SK-N-SH treated with all-trans-retinoic acid at 6 μM for 48 hours (cell line): ENCODE results near the gene DTX3L.

ENCODE experiments used
- ATAC-seq: fragments of 200-7000 bp; cut with Tn5 transposase; 3 replicates; pipeline ENCODE4 v1.9.1; 2020; ENCODE audit warnings: mild to moderate bottlenecking, moderate library complexity
- ARNTL ChIP-seq: fragments of 450-650 bp; formaldehyde crosslinking; IDR thresholded peaks from 2 replicates; pipeline ENCODE4 v1.5.0; 2020; ENCODE audit warnings: low read depth, mild to moderate bottlenecking, moderate library complexity, borderline replicate concordance
- BACH2 ChIP-seq: fragments of 250-450 bp; sonication (Bioruptor Pico); IDR thresholded peaks from 2 replicates; pipeline ENCODE4 v1.9.0; 2021; ENCODE audit warnings: mild to moderate bottlenecking, borderline replicate concordance
- CSDC2 ChIP-seq: fragments of 250-450 bp; sonication (Bioruptor Pico); IDR thresholded peaks from 2 replicates; pipeline ENCODE4 v1.5.0; 2020; ENCODE audit warnings: mild to moderate bottlenecking, moderate library complexity
- ESRRG ChIP-seq: fragments of 250-450 bp; sonication (Bioruptor Pico); IDR thresholded peaks from 2 replicates; pipeline ENCODE4 v1.6.1; 2021; ENCODE audit warnings: mild to moderate bottlenecking
- GLIS3 ChIP-seq: fragments of 250-450 bp; sonication (Bioruptor Pico); IDR thresholded peaks from 2 replicates; pipeline ENCODE4 v1.5.0; 2020; ENCODE audit warnings: mild to moderate bottlenecking, moderate library complexity
- ISL1 ChIP-seq: fragments of 250-450 bp; sonication (Bioruptor Pico); IDR thresholded peaks from 2 replicates; pipeline ENCODE4 v2.1.2; 2022; ENCODE audit warnings: mild to moderate bottlenecking, moderate library complexity
- OSR1 ChIP-seq: fragments of 250-450 bp; sonication (Bioruptor Pico); IDR thresholded peaks from 2 replicates; pipeline ENCODE4 v1.8.0; 2022; ENCODE audit warnings: moderate library complexity, mild to moderate bottlenecking, inconsistent platforms
- POU6F1 ChIP-seq: fragments of 250-450 bp; sonication (Bioruptor Pico); IDR thresholded peaks from 2 replicates; pipeline ENCODE4 v1.8.0; 2021; ENCODE audit warnings: low read depth, mild to moderate bottlenecking, moderate library complexity, borderline replicate concordance
- PPARA ChIP-seq: fragments of 250-450 bp; sonication (Bioruptor Pico); IDR thresholded peaks from 2 replicates; pipeline ENCODE4 v1.5.0; 2020; ENCODE audit warnings: mild to moderate bottlenecking, borderline replicate concordance
- RARB ChIP-seq: fragments of 250-450 bp; sonication (Bioruptor Pico); IDR thresholded peaks from 2 replicates; pipeline ENCODE4 v1.8.0; 2021; ENCODE audit warnings: mild to moderate bottlenecking, moderate library complexity
- SNAI2 ChIP-seq: fragments of 250-450 bp; sonication (Bioruptor Pico); IDR thresholded peaks from 2 replicates; pipeline ENCODE4 v1.5.0; 2020; ENCODE audit warnings: mild to moderate bottlenecking, moderate library complexity
- TCF4 ChIP-seq: fragments of 250-450 bp; sonication (Bioruptor Pico); IDR thresholded peaks from 2 replicates; pipeline ENCODE4 v1.8.0; 2021; ENCODE audit warnings: mild to moderate bottlenecking, moderate library complexity, borderline replicate concordance
- TSHZ2 ChIP-seq: fragments of 250-450 bp; sonication (Bioruptor Pico); IDR thresholded peaks from 2 replicates; pipeline ENCODE4 v1.5.0; 2020; ENCODE audit warnings: mild to moderate bottlenecking, moderate library complexity
- ZC3H10 ChIP-seq: fragments of 250-450 bp; sonication (Bioruptor Pico); IDR thresholded peaks from 2 replicates; pipeline ENCODE4 v1.5.1; 2021; ENCODE audit warnings: mild to moderate bottlenecking, moderate library complexity
- ZFP3 ChIP-seq: fragments of 250-450 bp; sonication (Bioruptor Pico); IDR thresholded peaks from 2 replicates; pipeline ENCODE4 v1.5.0; 2020; ENCODE audit warnings: mild to moderate bottlenecking, moderate library complexity
- ZFP30 ChIP-seq: fragments of 450-650 bp; formaldehyde crosslinking; IDR thresholded peaks from 2 replicates; pipeline ENCODE4 v1.5.0; 2022; ENCODE audit warnings: mild to moderate bottlenecking, moderate library complexity
- ZNF565 ChIP-seq: fragments of 450-650 bp; formaldehyde crosslinking; conservative IDR thresholded peaks from 2 replicates; pipeline ENCODE4 v1.5.0; 2020; ENCODE audit warnings: low read depth, mild to moderate bottlenecking, moderate library complexity
- ZNF70 ChIP-seq: fragments of 450-650 bp; formaldehyde crosslinking; IDR thresholded peaks from 2 replicates; pipeline ENCODE4 v1.5.0; 2020; ENCODE audit warnings: mild to moderate bottlenecking, moderate library complexity
- ZNF8 ChIP-seq: fragments of 450-650 bp; formaldehyde crosslinking; IDR thresholded peaks from 2 replicates; pipeline ENCODE4 v1.5.0; 2020; ENCODE audit warnings: mild to moderate bottlenecking, moderate library complexity
- TF ChIP-seq, protein P1 (sequence below): fragments of 250-450 bp; sonication (Bioruptor Pico); IDR thresholded peaks from 2 replicates; pipeline ENCODE4 v1.5.1; 2020; ENCODE audit warnings: low read depth, mild to moderate bottlenecking, moderate library complexity
- TF ChIP-seq, protein P2 (sequence below): fragments of 250-450 bp; sonication (Bioruptor Pico); IDR thresholded peaks from 2 replicates; pipeline ENCODE4 v1.5.1; 2021; ENCODE audit warnings: mild to moderate bottlenecking, moderate library complexity

Gene DTX3L

DNA sequence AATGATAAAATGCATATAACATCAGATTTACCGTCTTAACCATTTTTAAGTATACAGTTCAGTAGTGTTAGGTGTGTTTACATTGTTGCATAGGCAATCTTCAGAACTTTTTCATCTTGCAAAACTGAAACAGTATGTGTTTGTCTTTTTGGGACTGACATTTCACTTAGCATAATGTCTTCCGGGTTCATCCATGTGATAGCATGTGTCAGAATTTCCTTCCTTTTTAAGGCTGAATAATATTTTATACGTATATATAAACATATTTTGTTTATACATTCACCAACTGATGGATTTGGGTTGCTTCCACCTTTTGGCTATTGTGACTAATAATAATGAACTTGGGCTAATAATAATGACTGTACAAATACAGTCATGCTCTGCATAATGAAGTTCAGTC lies 16.3 kb downstream of the DTX3L start:
- no peak for ATAC-seq

GRCh38 chr3:122581622-122582021 lies 17.5 kb downstream of the DTX3L start:
- no peak for TF ChIP-seq ARNTL (CRISPR knock-in tag)
- no peak for TF ChIP-seq ZNF70
- no peak for TF ChIP-seq GLIS3 (CRISPR knock-in tag)
- TF ChIP-seq ZNF565 (CRISPR knock-in tag) = no peak
- no peak for TF ChIP-seq CSDC2 (CRISPR knock-in tag)
- TF ChIP-seq, protein P1, sequence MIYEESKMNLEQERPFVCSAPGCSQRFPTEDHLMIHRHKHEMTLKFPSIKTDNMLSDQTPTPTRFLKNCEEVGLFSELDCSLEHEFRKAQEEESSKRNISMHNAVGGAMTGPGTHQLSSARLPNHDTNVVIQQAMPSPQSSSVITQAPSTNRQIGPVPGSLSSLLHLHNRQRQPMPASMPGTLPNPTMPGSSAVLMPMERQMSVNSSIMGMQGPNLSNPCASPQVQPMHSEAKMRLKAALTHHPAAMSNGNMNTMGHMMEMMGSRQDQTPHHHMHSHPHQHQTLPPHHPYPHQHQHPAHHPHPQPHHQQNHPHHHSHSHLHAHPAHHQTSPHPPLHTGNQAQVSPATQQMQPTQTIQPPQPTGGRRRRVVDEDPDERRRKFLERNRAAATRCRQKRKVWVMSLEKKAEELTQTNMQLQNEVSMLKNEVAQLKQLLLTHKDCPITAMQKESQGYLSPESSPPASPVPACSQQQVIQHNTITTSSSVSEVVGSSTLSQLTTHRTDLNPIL = no peak
- no peak for TF ChIP-seq TSHZ2 (CRISPR knock-in tag)
- TF ChIP-seq ZNF8 = no peak
- no peak for TF ChIP-seq PPARA
- TF ChIP-seq SNAI2 (CRISPR knock-in tag) = no peak
- no peak for TF ChIP-seq RARB (CRISPR knock-in tag)
- TF ChIP-seq BACH2 (CRISPR knock-in tag) = no peak
- no peak for TF ChIP-seq ESRRG (CRISPR knock-in tag)
- ATAC-seq = no peak

More for the DNA sequence above, 16.3 kb downstream of the DTX3L start:
- TF ChIP-seq ZNF70 (no peak), ISL1 (CRISPR knock-in tag) (no peak), ZC3H10 (CRISPR knock-in tag) (no peak), ZFP3 (CRISPR knock-in tag) (no peak), ESRRG (CRISPR knock-in tag) (no peak), BACH2 (CRISPR knock-in tag) (no peak), RARB (CRISPR knock-in tag) (no peak), OSR1 (no peak), TSHZ2 (CRISPR knock-in tag) (no peak), ZNF8 (no peak), GLIS3 (CRISPR knock-in tag) (no peak), ZFP30 (no peak), POU6F1 (CRISPR knock-in tag) (no peak), CSDC2 (CRISPR knock-in tag) (no peak), TCF4 (no peak)
- TF ChIP-seq, protein P2, sequence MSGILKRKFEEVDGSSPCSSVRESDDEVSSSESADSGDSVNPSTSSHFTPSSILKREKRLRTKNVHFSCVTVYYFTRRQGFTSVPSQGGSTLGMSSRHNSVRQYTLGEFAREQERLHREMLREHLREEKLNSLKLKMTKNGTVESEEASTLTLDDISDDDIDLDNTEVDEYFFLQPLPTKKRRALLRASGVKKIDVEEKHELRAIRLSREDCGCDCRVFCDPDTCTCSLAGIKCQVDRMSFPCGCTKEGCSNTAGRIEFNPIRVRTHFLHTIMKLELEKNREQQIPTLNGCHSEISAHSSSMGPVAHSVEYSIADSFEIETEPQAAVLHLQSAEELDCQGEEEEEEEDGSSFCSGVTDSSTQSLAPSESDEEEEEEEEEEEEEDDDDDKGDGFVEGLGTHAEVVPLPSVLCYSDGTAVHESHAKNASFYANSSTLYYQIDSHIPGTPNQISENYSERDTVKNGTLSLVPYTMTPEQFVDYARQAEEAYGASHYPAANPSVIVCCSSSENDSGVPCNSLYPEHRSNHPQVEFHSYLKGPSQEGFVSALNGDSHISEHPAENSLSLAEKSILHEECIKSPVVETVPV (CRISPR knock-in tag) = no peak
- TF ChIP-seq, protein P1 = no peak
